HepG2 (cell line): ENCODE results near the gene GPBP1.

ENCODE experiments used
- PAX8 ChIP-seq: sonication (generic); formaldehyde crosslinking; IDR thresholded peaks from 2 replicates; pipeline ENCODE4 v1.8.0; 2022; ENCODE audit warnings: mild to moderate bottlenecking, missing genetic modification reagents, borderline replicate concordance
- POLR2A ChIP-seq, 2 experiments: IDR thresholded peaks; 2 replicates each; pipeline ENCODE4 v1.6.1; 2011; ENCODE audit warnings: low read depth in 2 of 2, low read length in 2 of 2, mild to moderate bottlenecking in 1 of 2, moderate library complexity in 1 of 2; ENCODE audit not compliant: insufficient read depth in 1 of 2
- ZBTB8A ChIP-seq: sonication (generic); formaldehyde crosslinking; IDR thresholded peaks from 2 replicates; pipeline ENCODE4 v1.4.0; 2020; ENCODE audit warnings: mild to moderate bottlenecking, low read depth, missing genetic modification reagents, borderline replicate concordance
- ZMAT5 ChIP-seq: sonication (generic); formaldehyde crosslinking; IDR thresholded peaks from 2 replicates; pipeline ENCODE4 v1.5.0; 2020; ENCODE audit warnings: mild to moderate bottlenecking, low read depth, missing genetic modification reagents, borderline replicate concordance
- ZNF556 ChIP-seq: sonication (generic); formaldehyde crosslinking; IDR thresholded peaks from 2 replicates; pipeline ENCODE4 v1.4.0; 2020; ENCODE audit warnings: mild to moderate bottlenecking, missing genetic modification reagents, borderline replicate concordance
- TF ChIP-seq, protein P1 (sequence below): sonication (generic); formaldehyde crosslinking; IDR thresholded peaks from 2 replicates; pipeline ENCODE4 v1.5.0; 2020; ENCODE audit warnings: mild to moderate bottlenecking, missing genetic modification reagents, moderate library complexity
- TF ChIP-seq, protein P2 (sequence below): sonication (generic); formaldehyde crosslinking; IDR thresholded peaks from 2 replicates; pipeline ENCODE4 v1.5.0; 2020; ENCODE audit warnings: missing genetic modification reagents
- TF ChIP-seq, protein P3 (sequence below): sonication (generic); formaldehyde crosslinking; IDR thresholded peaks from 2 replicates; pipeline ENCODE4 v1.5.0; 2020; ENCODE audit warnings: missing genetic modification reagents

GRCh38 chr5:57267805-57268204 lies 93.9 kb downstream of the GPBP1 start:
- no peak for TF ChIP-seq POLR2A (IDR thresholded peaks at IDR 0.05; ENCODE audit: insufficient read depth in 1 of 2, low read depth in 2 of 2, low read length in 2 of 2)
- TF ChIP-seq, protein P1, sequence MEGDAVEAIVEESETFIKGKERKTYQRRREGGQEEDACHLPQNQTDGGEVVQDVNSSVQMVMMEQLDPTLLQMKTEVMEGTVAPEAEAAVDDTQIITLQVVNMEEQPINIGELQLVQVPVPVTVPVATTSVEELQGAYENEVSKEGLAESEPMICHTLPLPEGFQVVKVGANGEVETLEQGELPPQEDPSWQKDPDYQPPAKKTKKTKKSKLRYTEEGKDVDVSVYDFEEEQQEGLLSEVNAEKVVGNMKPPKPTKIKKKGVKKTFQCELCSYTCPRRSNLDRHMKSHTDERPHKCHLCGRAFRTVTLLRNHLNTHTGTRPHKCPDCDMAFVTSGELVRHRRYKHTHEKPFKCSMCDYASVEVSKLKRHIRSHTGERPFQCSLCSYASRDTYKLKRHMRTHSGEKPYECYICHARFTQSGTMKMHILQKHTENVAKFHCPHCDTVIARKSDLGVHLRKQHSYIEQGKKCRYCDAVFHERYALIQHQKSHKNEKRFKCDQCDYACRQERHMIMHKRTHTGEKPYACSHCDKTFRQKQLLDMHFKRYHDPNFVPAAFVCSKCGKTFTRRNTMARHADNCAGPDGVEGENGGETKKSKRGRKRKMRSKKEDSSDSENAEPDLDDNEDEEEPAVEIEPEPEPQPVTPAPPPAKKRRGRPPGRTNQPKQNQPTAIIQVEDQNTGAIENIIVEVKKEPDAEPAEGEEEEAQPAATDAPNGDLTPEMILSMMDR (CRISPR knock-in tag), result no peak
- TF ChIP-seq, protein P2, sequence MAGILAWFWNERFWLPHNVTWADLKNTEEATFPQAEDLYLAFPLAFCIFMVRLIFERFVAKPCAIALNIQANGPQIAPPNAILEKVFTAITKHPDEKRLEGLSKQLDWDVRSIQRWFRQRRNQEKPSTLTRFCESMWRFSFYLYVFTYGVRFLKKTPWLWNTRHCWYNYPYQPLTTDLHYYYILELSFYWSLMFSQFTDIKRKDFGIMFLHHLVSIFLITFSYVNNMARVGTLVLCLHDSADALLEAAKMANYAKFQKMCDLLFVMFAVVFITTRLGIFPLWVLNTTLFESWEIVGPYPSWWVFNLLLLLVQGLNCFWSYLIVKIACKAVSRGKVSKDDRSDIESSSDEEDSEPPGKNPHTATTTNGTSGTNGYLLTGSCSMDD (CRISPR knock-in tag), result no peak
- no peak for TF ChIP-seq ZMAT5
- TF ChIP-seq PAX8 (CRISPR knock-in tag), result no peak
- TF ChIP-seq ZBTB8A (CRISPR knock-in tag), result no peak
- TF ChIP-seq, protein P3, sequence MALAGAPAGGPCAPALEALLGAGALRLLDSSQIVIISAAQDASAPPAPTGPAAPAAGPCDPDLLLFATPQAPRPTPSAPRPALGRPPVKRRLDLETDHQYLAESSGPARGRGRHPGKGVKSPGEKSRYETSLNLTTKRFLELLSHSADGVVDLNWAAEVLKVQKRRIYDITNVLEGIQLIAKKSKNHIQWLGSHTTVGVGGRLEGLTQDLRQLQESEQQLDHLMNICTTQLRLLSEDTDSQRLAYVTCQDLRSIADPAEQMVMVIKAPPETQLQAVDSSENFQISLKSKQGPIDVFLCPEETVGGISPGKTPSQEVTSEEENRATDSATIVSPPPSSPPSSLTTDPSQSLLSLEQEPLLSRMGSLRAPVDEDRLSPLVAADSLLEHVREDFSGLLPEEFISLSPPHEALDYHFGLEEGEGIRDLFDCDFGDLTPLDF (CRISPR knock-in tag), result no peak
- TF ChIP-seq ZNF556 (CRISPR knock-in tag), result no peak
